Right cardiac atrium (tissue), 5 donors: ENCODE measurements around the gene LRRC14B. TPM values are rescaled to one million over a fixed set of nuclear protein-coding genes. Genes with fewer than 3 reads are reported as not detected.

ENCODE experiments used
- ATAC-seq, 2 donors: fragments of 200-7000 bp; cut with Tn5 transposase; one replicate each; pipeline versions ENCODE4 v1.8.0 to v1.9.1; 2020; ENCODE audit warnings: moderate library complexity in 2 of 2, mild to moderate bottlenecking in 1 of 2
- DNase-seq, 3 donors: peaks; one replicate each; pipeline ENCODE4 v3.0.0-alpha.2; 2020
- H3K27ac ChIP-seq: one replicate; pipeline ENCODE4 v1.5.1; 2013; ENCODE audit warnings: mild to moderate bottlenecking, low read length, control low read depth, moderate library complexity
- H3K27me3 ChIP-seq: one replicate; pipeline ENCODE4 v1.6.1; 2013; ENCODE audit not compliant: control insufficient read depth, insufficient read depth
- H3K4me1 ChIP-seq: one replicate; pipeline ENCODE4 v1.6.1; 2013; ENCODE audit warnings: low read length; ENCODE audit not compliant: control insufficient read depth, insufficient read depth
- H3K4me3 ChIP-seq: one replicate; pipeline ENCODE4 v1.5.1; 2013; ENCODE audit warnings: low read length, control low read depth
- H3K9me3 ChIP-seq: one replicate; pipeline ENCODE4 v1.6.1; 2013; ENCODE audit warnings: low read length; ENCODE audit not compliant: control insufficient read depth
- WGBS: extraction: QIAGEN DNeasy Blood & Tissue Kit; methylation state at CpG from one replicate; pipeline ENCODE4 v1.1.7; 2013; 5-methylcytosine and 5-hydroxymethylcytosine counted together
- intact Hi-C, 4 donors: fragments of 100-400 bp; cut with DNase I; formaldehyde crosslinking; loops; one replicate each; pipeline versions ENCODE4 v1.11.0 to v1.14.0; 2022 to 2023
- polyA plus RNA-seq: library from polyadenylated mRNA; stranded (reverse); fragments of 200-250 nt; gene quantifications from one replicate; pipeline ENCODE4 v1.2.3, GENCODE V29; 2013
- total RNA-seq, 4 donors: library from RNA; stranded (reverse); fragmentation: NEBNext Ultra II Directional; extraction: Animal tissue kit (Norgen Biotek cat#: 25700); gene quantifications; one replicate each; pipeline ENCODE4 v1.2.1, GENCODE V29; 2021
- donor health status: healthy with polysubstance abuse.
- donor health status: DM: no; HTN: yes; CAD: no.
- donor health status: DM: no; HTN: no; CAD: no.
- donor health status: DM: no; HTN: yes; CAD: no; lungs with severe emphysema.
- donor health status: DM: yes; HTN: yes; CAD: no.

The LRRC14B gene
- total and polyA plus RNA-seq, 5 donors: 6.3 to 51.1 (median 38.1) TPM

DNA sequence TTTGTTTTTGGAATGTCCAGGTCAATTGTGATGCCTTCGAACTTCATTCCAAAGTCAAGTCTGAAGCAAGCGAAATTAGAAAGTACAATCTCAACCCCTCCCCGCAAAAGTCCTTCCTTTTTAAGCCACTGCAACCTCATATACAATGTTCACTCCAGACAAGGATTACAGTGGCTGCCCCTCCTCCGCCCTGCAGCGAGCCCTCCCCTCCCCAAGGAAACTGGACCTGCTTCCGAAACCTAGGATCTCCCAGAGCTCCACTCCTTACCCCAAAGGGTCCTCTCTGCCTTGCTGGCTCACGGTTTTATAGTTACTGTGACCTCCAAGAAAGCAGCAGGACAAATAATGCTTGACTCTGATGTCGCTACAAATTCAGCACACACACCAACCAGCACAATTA lies 10.4 kb downstream of the LRRC14B start:
- no peak overlapping the region for H3K4me3 ChIP-seq
- H3K27me3 ChIP-seq: no peaks in the 10 kb centered on the region
- H3K27ac ChIP-seq: no peak overlapping the region
- DNase-seq (no peak), ATAC-seq (no peak)
- H3K4me1 ChIP-seq: peaks cover 5% of the 10 kb centered on the region
- no peaks in the 10 kb centered on the region for H3K9me3 ChIP-seq
- 95% methylated on average over 8 of the region's 8 CpGs for WGBS
- intact Hi-C loops: no loop called here

DNA sequence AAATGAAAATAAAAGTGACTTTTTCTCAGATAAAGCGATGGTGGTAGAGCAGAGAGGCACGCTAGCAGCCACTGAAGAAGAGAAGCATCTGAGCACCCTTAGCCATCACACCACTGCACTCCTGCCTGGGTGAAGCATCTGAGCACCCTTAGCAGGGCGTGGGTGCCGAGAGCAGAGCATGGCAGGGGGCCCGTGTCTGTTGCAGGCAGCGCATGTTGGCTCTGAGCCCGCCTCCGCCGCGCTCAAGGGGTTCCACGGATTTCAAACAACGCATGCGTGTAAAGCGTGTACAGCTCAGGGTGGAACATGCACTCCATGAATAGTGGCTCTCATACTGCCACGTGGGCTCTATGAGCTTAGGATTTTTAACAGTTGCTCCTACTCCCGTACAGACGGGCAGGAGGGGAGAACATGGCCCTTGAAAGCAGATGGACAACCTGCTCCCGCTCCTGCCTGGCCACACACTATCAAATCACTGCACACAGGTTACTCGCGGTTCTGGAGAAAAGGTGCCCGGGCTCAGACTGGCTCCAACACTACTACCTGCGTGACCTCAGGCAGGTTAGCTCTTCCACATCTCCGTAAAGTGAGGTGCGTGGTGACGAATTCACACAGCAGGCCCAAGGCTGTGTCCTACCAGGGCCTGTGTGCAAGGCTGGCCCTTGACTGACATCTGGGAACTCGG lies 12.1 kb downstream of the LRRC14B start:
- no peak overlapping the region for H3K27ac ChIP-seq
- intact Hi-C loops: no loop called here
- peaks cover 9% of the 10 kb centered on the region for H3K4me1 ChIP-seq
- H3K4me3 ChIP-seq: no peak overlapping the region
- H3K9me3 ChIP-seq: no peaks in the 10 kb centered on the region
- DNase-seq (peak in 1 of 3 donors; percentile 17), ATAC-seq (no peak)
- 92% methylated on average over 26 of the region's 26 CpGs for WGBS
- H3K27me3 ChIP-seq: no peaks in the 10 kb centered on the region

DNA sequence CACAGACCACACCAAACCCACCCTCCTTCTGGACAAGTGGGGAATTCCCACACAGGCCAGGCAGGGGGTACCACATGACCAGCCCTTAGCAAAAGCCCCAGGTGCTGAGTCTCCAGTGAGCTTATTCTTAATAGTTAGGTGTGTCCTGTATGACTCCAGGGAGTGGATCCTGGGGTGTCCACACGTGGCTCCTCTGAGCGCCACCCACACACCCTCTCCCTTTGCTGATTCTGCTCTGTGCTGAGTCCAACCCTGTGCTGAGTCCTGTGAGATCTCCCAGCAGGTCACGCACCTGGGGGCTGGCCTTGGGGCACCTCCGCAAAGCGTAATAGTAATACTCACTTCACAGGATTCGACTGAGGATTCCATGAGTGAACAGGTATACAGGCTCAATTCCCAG lies 12.7 kb downstream of the LRRC14B start:
- DNase-seq: no peak
- H3K4me1 ChIP-seq: peaks cover 9% of the 10 kb centered on the region
- no peak overlapping the region for H3K4me3 ChIP-seq
- WGBS: 93% methylated on average over 6 of the region's 6 CpGs
- H3K9me3 ChIP-seq: no peaks in the 10 kb centered on the region
- H3K27ac ChIP-seq: no peak overlapping the region
- H3K27me3 ChIP-seq: no peaks in the 10 kb centered on the region
- ATAC-seq: no peak
- intact Hi-C loops: no loop called here

DNA sequence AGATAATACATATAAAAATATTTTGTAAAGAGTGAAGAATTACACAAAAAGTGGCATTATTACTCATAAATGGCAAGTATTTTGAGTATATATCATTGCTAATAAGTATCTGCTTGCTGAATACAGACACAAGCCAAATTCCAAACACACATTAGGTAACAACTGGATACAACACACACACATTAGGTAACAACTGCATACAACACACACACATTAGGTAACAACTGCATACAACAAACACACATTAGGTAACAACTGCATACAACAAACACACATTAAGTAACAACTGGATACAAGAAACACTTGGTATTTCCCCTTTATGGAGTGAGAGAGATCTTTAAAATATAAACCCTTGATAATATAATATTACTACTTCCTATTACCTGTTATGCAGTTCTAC lies 13.2 kb downstream of the LRRC14B start:
- Histone ChIP-seq H3K27ac (no peak overlapping the region), H3K9me3 (no peaks in the 10 kb centered on the region), H3K4me1 (peaks cover 9% of the 10 kb centered on the region), H3K4me3 (no peak overlapping the region), H3K27me3 (no peaks in the 10 kb centered on the region)
- intact Hi-C loops: no loop called here
- no peak for DNase-seq
- ATAC-seq: no peak

DNA sequence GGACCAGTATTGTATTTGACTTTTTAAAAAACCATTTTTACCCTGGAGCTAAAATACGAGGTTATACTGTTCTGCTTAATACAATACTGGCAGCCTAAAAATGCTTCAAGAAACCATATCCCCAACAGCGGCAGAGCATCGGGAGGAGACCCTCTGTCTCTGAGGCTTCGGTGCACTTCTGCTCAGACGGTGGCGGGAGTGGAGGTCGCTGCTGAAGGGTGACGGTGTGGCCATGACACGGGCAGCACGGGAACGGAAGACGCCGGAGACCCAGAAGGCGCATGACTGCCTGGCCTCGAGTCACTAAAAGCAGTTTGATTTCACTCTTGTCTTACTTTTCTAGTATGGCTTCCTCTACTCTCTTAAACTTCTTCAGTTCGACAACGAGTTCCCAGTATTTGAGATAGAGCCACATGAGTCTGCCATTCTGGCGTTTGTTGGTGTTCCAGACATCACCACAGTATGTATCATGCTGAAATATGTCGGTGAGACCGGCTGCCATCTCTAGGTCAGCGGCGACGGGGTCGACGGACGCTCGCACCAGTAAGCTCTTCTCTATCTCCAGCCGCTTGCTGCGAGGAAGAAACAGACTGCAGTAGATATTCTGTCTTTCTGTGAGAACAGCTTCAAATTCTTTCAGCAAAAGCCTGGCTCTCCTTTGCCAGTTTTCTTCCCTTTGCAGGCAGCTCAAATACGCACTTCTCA lies 13.8 kb downstream of the LRRC14B start:
- WGBS: 96% methylated on average over 30 of the region's 30 CpGs
- intact Hi-C loops: no loop called here
- H3K9me3 ChIP-seq: no peaks in the 10 kb centered on the region
- no peak for ATAC-seq
- H3K27me3 ChIP-seq: no peaks in the 10 kb centered on the region
- H3K4me3 ChIP-seq: no peak overlapping the region
- no peak overlapping the region for H3K27ac ChIP-seq
- peaks cover 9% of the 10 kb centered on the region for H3K4me1 ChIP-seq
- no peak for DNase-seq

DNA sequence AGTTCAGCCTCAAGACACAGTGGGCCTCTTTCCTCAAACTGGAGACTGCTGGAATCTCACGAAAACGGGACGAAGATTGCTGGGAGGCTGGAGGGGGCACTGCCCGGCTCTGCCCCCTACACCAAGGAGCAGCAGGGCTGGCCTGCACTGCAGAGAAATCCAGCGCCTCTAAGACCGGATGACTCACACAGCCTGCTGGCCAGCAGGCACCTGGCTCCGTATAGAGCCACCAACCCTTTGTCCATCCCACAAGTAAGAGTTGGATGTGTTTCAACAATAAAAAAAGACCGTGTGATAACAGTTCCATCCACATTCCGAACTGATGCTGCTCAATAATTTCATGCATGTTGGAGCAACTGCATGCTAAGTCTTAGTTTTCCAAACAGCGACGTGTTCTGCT lies 15.1 kb downstream of the LRRC14B start:
- Histone ChIP-seq H3K4me1 (peaks cover 9% of the 10 kb centered on the region), H3K27ac (peak overlapping the region; percentile 93), H3K9me3 (no peaks in the 10 kb centered on the region), H3K27me3 (no peaks in the 10 kb centered on the region), H3K4me3 (no peak overlapping the region)
- WGBS: 44% methylated on average over 11 of the region's 11 CpGs
- peak in 2 of 3 donors; percentile 58 to 68 for DNase-seq
- intact Hi-C loops: no loop called here
- ATAC-seq: peak; percentile 88 to 91

DNA sequence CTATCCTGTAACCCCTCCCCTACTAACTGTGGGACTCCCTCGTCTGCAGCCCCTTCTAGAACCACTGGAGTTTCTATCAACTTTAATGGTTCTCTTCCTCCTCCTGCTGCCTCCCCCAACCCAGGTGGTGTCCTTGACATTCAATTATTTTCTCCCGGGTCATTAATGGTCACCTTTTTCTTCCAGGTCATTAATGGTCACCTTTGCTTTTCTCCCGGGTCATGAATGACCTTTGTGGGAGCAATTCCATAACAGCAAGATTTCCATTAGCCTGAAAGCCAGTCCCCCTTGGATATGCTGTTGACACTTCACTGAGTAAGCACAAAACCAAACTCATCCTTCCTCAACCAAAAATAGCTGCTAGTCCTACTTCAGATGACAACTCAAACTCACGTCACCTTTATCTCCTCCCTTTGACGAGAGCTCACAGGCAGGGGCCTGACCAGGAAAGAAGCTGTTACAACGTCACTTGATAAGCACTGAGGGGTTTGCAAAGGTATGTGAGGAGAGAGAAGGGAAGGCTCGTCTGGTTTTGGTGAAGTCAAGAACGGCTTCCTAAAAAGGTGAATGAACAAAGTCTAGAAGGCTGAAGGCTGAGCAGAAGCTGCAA lies 15.7 kb downstream of the LRRC14B start:
- peak overlapping the region; percentile 93 for H3K27ac ChIP-seq

DNA sequence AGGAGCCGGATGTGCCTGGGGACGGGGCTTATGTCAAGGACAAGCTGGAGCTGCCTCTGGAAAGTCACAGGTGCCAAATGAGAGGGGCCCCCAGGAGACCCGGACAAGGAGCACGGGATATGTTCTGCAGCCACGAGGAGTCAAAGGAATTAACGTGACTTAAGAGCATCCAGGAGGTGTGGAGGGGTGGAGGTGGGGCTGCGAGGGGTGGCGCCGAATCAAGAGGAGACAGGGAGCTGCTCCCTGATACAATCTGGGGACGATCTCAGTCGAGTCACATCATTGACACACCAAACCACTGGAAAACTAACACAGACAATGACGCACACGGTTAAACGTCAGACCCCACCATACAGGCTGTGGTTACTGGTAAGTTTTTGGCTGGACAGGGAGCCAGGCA lies 16.3 kb downstream of the LRRC14B start:
- Histone ChIP-seq H3K27me3 (no peaks in the 10 kb centered on the region), H3K4me1 (peaks cover 9% of the 10 kb centered on the region), H3K9me3 (no peaks in the 10 kb centered on the region), H3K27ac (peak overlapping the region; percentile 93), H3K4me3 (no peak overlapping the region)
- intact Hi-C loops: no loop called here
- peak in 1 of 3 donors; percentile 38 for DNase-seq
- 65% methylated on average over 14 of the region's 14 CpGs for WGBS
- peak in 1 of 2 donors; percentile 42 for ATAC-seq

More for the DNA sequence above, 15.7 kb downstream of the LRRC14B start:
- Histone ChIP-seq H3K27me3 (no peaks in the 10 kb centered on the region), H3K4me1 (peaks cover 9% of the 10 kb centered on the region), H3K4me3 (no peak overlapping the region), H3K9me3 (no peaks in the 10 kb centered on the region)
- ATAC-seq (peak; percentile 61 to 73), DNase-seq (no peak)
- 62% methylated on average over 8 of the region's 8 CpGs for WGBS
- intact Hi-C loops: no loop called here

DNA sequence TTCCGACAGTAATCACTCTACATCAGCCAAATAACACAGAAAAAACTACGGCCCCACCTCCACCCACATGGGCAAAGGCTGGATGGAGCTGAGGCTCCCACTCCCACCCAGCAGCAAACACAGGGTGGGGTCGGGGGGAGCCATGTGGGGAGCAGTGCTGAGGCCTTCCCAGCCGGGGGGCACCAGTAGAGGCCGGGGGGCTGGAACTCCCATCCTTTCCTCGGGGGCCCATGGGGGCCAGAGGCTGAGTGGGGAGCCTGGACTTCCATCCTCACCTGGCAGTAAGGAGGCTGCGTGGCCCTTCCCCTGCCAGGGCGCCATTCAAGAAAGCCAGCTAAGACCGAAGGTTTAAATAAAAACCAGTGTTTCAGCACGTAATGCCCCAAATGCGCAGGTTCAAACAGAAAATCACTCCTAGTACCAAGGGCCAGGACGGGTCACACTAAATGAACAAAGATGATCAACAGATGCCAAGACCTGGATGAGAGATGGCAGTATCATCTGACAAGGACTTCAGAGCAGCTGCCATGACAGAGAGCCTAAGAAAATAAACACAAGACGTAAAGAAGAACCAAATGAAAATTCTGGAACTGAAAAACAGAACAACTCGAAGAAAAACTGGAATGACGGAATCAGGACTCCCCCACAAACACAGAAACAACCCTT lies 17.3 kb downstream of the LRRC14B start:
- DNase-seq (no peak), ATAC-seq (peak; percentile 32 to 51)
- Histone ChIP-seq H3K27ac (no peak overlapping the region), H3K9me3 (no peaks in the 10 kb centered on the region), H3K4me1 (peaks cover 9% of the 10 kb centered on the region), H3K4me3 (no peak overlapping the region), H3K27me3 (no peaks in the 10 kb centered on the region)
- intact Hi-C loops: no loop called here
- 84% methylated on average over 15 of the region's 15 CpGs for WGBS

DNA sequence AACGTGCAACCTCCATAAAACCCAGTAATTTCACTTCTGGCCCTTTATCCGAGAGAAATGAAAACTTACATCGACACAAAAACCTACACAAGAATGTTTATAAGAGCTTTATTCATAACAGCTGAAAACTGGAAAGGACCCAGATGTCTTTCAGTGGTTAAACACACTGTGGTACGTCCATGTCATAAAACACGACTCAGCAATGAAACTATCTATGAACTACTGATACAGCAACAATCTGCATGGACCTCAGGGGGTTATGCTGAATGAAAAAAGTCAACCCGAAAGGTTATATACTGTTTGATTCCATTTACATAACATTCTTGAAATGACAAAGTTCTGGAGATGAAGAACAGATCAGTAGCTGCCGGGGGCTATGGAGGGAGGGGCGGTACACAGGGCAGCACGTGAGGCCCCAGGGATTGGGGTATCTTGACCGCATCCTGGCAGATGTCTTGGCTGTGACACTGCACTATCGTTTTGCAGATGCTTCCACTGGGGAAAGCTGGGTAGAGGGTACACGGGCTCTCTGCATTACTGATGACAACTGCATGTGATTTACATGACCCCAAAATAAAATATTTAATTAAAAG lies 22.6 kb downstream of the LRRC14B start:
- intact Hi-C loops: no loop called here
- WGBS: 94% methylated on average over 12 of the region's 12 CpGs
- DNase-seq (no peak), ATAC-seq (no peak)
- no peaks in the 10 kb centered on the region for H3K27me3 ChIP-seq
- no peaks in the 10 kb centered on the region for H3K9me3 ChIP-seq
- H3K4me1 ChIP-seq: no peaks in the 10 kb centered on the region
- no peak overlapping the region for H3K27ac ChIP-seq
- no peak overlapping the region for H3K4me3 ChIP-seq
